ENCODE measurements around the gene CELSR2. TPM values are rescaled to one million over a fixed set of nuclear protein-coding genes. Genes with fewer than 3 reads are reported as not detected.

CELSR2 gene
- total RNA-seq, 4 donors from 2014 or later = 0.26 to 9.6 (median 5.4) TPM

- no peak for DNase-seq
Observed at GRCh38 chr1:109207467-109208103, 41.8 kb upstream of the CELSR2 start.

DNA sequence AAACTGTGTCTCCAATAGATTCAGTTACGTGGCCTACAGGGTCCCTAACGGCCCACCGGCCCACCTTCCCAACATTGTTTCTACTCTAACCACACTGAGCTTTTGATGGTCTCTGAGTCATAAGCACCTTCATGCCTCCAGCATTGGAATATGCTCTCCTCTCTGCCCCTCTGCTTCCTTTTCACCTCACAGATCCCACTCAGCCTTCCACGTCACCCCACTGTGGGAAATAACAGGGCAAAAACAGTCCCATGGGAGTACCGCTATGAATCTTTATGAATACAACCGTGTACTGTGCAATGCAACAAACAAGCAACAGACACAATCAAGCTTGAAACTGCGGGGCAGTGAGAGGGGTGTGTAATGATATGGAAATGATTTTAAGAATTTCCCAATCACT is 40.9 kb upstream of the CELSR2 start:
- Histone ChIP-seq H3K36me3 (no peaks in the 10 kb centered on the region), H3K9me3 (no peaks in the 10 kb centered on the region), H3K4me3 (no peak overlapping the region), H3K27ac (no peak overlapping the region), H3K4me1 (no peaks in the 10 kb centered on the region), H3K27me3 (no peaks in the 10 kb centered on the region)
- intact Hi-C loops (cut with DNase I; ENCODE audit: low total_unique reads) = no loop called here
- no peak for DNase-seq
- no peak for TF ChIP-seq POLR2A (IDR thresholded peaks at IDR 0.05)
- TF ChIP-seq, protein P1, sequence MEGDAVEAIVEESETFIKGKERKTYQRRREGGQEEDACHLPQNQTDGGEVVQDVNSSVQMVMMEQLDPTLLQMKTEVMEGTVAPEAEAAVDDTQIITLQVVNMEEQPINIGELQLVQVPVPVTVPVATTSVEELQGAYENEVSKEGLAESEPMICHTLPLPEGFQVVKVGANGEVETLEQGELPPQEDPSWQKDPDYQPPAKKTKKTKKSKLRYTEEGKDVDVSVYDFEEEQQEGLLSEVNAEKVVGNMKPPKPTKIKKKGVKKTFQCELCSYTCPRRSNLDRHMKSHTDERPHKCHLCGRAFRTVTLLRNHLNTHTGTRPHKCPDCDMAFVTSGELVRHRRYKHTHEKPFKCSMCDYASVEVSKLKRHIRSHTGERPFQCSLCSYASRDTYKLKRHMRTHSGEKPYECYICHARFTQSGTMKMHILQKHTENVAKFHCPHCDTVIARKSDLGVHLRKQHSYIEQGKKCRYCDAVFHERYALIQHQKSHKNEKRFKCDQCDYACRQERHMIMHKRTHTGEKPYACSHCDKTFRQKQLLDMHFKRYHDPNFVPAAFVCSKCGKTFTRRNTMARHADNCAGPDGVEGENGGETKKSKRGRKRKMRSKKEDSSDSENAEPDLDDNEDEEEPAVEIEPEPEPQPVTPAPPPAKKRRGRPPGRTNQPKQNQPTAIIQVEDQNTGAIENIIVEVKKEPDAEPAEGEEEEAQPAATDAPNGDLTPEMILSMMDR (IDR thresholded peaks at IDR 0.05) = no peak

More at GRCh38 chr1:109207467-109208103, 41.8 kb upstream of the CELSR2 start:
- intact Hi-C loops (cut with DNase I; ENCODE audit: low total_unique reads) = no loop called here
- no peaks in the 10 kb centered on the region for H3K36me3 ChIP-seq
- H3K4me1 ChIP-seq = no peaks in the 10 kb centered on the region
- no peak for TF ChIP-seq POLR2A (IDR thresholded peaks at IDR 0.05)
- TF ChIP-seq, protein P1 (IDR thresholded peaks at IDR 0.05) = no peak
- H3K9me3 ChIP-seq = no peaks in the 10 kb centered on the region
- H3K4me3 ChIP-seq = no peak overlapping the region
- no peak overlapping the region for H3K27ac ChIP-seq
- H3K27me3 ChIP-seq = no peaks in the 10 kb centered on the region

GRCh38 chr1:109208836-109209463 is 40.4 kb upstream of the CELSR2 start:
- H3K9me3 ChIP-seq = no peaks in the 10 kb centered on the region
- H3K36me3 ChIP-seq = no peaks in the 10 kb centered on the region
- TF ChIP-seq POLR2A (IDR thresholded peaks at IDR 0.05) = no peak
- TF ChIP-seq, protein P1 (IDR thresholded peaks at IDR 0.05) = no peak
- no peak for DNase-seq
- peak overlapping the region in 1 of 2 donors; percentile 2 for H3K4me3 ChIP-seq
- H3K27me3 ChIP-seq = no peaks in the 10 kb centered on the region
- H3K4me1 ChIP-seq = no peaks in the 10 kb centered on the region
- intact Hi-C loops (cut with DNase I; ENCODE audit: low total_unique reads) = no loop called here
- no peak overlapping the region for H3K27ac ChIP-seq

- Histone ChIP-seq H3K27ac (no peak overlapping the region), H3K36me3 (no peaks in the 10 kb centered on the region)
- intact Hi-C loops (cut with DNase I; ENCODE audit: low total_unique reads) = no loop called here
Observed at GRCh38 chr1:109210058-109210457, 39.3 kb upstream of the CELSR2 start.

More at GRCh38 chr1:109210058-109210457, 39.3 kb upstream of the CELSR2 start:
- TF ChIP-seq, protein P1 (IDR thresholded peaks at IDR 0.05) = no peak
- no peak for TF ChIP-seq POLR2A (IDR thresholded peaks at IDR 0.05)
- no peaks in the 10 kb centered on the region for H3K9me3 ChIP-seq
- H3K4me3 ChIP-seq = no peak overlapping the region
- H3K27me3 ChIP-seq = no peaks in the 10 kb centered on the region
- no peaks in the 10 kb centered on the region for H3K4me1 ChIP-seq
- DNase-seq = no peak

Measured in uterus (tissue), 4 donors.